ENCODE results near the gene ST7.
"Not testable (repeated sequence)": the region's sequence is repeated elsewhere in the genome, so short reads cannot be mapped to it uniquely, and the experiment has no call there.

DNA sequence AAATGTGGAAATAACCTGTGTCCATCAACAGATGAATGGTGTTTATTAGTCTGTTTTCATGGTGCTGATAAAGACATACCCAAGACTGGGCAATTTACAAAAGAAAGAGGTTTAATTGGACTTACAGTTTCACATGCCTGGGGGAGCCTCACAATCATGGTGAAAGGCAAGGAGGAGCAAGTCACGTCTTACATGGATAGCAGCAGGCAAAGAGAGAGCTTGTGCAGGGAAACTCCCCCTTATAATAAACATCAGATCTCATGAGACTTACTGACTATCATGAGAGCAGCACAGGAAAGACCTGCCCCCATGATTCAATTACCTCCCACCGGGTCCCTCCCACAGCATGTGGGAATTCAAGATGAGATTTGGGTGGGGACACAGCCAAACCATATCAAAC, 292.4 kb downstream of the ST7 start:
- not testable (repeated sequence) for TF ChIP-seq EZH2 (IDR thresholded peaks at IDR 0.05; ENCODE audit: low read length)
- TF ChIP-seq, protein P1, sequence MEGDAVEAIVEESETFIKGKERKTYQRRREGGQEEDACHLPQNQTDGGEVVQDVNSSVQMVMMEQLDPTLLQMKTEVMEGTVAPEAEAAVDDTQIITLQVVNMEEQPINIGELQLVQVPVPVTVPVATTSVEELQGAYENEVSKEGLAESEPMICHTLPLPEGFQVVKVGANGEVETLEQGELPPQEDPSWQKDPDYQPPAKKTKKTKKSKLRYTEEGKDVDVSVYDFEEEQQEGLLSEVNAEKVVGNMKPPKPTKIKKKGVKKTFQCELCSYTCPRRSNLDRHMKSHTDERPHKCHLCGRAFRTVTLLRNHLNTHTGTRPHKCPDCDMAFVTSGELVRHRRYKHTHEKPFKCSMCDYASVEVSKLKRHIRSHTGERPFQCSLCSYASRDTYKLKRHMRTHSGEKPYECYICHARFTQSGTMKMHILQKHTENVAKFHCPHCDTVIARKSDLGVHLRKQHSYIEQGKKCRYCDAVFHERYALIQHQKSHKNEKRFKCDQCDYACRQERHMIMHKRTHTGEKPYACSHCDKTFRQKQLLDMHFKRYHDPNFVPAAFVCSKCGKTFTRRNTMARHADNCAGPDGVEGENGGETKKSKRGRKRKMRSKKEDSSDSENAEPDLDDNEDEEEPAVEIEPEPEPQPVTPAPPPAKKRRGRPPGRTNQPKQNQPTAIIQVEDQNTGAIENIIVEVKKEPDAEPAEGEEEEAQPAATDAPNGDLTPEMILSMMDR (optimal IDR thresholded peaks at IDR 0.05 in 1 of 3, IDR thresholded peaks at IDR 0.05 in 1 of 3, conservative IDR thresholded peaks at IDR 0.05 in 1 of 3; ENCODE audit: extremely low read depth in 1 of 3, insufficient read depth in 2 of 3, low read length in 3 of 3), result not testable (repeated sequence)
